Hippocampal formation (tissue), 2 donors: ENCODE data around the gene FHIT.

ENCODE experiments used
- DNase-seq, 2 donors: peaks; one replicate each; lab custom pipeline; 2025; lab: John Stamatoyannopoulos, UW

The FHIT gene

DNA sequence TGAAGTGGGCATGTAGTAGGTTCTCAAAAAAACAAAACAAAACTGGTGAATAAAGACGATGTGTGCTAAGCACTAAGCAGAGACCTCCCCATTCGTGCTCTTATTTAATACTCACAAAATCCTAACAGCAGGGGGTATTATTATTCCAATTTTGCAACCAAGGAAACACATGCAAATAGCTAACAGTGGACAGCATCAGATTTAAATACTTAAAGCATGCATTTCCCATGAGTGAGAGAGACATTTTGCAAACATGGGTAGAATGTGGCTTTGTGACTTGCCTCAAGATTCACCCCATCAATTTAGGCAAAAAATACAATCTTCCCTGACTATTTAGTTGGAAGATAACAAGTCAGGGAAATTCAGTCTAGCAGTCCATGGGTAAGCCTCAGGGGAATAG is 1255.2 kb downstream of the FHIT start:
- no peak for DNase-seq

DNA sequence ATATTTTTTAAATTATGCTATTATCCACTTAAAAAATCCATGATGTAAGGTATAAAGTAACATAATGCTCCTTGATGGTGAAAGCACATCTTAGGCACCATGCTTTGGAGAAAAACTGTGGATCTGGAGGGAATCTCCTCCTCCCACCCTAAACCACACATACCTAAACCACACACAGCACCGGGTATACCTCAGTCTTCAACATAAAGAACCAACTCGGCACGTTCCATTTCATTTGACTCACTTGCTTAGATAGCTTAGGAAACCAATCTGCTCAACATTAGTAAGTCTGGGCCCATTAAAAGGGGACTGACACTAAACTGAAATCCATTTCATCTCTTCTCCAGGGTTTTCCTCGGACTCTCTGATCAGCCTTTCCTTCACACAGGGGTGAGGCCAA is 1255.7 kb downstream of the FHIT start:
- DNase-seq = no peak

DNA sequence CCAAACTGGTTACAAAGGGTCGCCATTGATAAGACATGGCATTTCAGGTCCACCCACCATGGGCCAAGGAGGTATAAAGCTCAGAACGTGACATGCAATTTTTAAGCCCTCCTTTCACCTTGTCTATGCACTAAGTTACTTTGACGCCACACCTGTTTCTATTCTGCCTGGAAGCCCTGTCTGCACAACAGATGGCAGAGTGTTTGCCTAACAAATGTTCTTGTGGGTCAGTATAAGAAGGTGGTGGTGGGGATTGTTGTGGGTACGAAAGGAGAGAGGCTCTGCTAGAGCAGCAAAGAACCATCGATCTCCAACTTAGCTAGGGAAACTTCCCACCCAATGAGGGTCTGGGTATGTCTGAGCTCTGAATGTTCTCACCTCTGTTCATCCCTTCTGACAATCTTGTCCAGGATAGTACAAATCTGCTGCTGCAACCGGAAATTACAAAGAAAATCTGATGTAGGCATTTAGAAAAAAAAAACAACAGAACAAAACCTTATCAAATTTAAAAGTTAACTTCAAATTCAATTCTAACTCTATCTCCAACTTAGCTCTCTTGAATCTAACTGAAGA is 1256.4 kb downstream of the FHIT start:
- DNase-seq = no peak

DNA sequence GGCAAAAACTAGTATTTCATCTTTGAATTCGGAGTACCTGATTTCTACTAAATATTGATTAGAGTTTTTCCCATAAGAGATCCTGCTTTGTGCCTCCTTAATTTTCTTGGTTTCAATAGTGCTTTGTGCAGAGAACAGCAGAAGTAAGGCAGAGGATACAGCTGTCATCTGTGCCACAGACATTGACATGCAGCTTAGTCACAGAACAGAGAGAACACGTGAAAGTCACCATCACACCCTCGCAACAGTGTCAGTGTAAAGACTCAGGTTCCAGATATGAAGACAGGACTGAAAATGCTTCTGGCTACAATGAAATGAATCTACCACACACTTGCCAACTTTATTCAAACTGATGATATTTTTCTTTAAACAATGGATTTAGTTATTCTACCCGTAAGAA is 1258.7 kb downstream of the FHIT start:
- DNase-seq = no peak

DNA sequence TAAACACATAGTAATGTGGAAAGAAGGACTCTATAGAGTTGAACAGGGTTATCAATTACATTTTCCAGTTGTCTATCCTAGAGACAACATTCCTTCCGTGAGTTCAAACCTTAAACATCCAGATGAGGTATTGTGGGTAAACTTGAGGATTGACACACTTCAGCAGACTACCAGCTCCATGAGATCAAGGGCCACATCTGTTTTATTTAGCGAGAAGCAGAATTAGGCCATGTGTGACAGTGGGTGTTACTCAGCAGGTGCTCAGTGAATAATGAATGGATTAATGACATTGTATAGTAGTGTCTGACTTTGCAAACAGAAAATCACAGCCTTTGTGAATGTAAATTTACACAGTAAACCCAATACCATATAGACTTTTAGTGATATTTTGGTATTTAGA is 1260.3 kb downstream of the FHIT start:
- DNase-seq = no peak

DNA sequence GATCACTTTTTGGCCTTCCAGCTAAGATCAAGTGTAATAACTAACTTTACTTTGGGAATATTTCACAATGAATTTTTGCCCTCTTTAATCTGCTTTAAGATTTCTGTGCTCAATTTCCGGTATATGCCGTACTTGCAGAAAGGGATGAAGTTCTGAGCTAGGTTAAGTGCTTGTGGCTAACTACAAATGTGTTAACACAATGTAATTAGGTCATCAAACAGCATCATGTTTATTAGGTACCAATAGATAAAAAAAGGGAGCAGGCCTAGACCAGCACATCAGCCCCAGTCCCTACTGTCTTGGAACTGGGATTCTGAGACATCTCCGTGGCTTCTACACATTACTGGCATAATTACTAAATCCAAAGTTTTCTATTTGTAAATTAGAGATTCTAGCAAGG is 1268.7 kb downstream of the FHIT start:
- DNase-seq = no peak

DNA sequence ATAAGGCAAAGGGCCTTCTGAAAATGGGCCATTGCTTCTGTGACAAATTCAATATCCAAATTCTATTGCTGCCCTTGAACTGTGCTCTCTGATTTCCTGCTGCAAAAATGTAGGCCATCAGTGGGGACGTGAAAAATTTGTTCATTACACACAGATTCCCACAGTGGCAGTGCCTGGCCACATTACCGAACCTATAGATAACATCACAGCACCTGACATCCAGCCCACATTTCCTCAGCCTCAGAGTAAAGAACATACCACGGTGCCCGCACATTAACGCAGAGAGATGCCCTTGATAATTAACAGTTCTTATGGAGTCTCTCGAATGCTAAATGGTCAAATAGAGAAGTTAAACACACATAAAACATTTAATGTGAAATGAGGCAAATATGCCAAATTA is 1269.9 kb downstream of the FHIT start:
- DNase-seq = no peak

DNA sequence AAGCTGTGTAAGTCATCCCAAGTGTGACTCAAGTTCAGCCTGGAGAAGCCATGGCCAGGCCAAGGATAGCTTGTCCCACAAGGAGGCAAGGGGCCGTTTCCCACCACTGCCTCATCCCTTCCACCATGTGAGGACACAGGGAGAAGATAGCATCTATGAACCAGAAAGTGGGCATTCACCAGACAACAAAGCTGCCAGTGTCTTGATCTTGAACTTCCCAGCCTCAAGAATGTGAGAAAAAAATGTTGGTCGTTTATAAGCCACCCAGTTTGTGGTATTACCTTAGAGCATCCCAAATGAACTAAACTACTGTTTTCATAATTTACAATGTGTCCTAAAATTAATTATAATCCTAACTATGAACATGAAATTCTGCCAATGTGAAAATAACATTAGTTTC is 1270.7 kb downstream of the FHIT start:
- DNase-seq = no peak

DNA sequence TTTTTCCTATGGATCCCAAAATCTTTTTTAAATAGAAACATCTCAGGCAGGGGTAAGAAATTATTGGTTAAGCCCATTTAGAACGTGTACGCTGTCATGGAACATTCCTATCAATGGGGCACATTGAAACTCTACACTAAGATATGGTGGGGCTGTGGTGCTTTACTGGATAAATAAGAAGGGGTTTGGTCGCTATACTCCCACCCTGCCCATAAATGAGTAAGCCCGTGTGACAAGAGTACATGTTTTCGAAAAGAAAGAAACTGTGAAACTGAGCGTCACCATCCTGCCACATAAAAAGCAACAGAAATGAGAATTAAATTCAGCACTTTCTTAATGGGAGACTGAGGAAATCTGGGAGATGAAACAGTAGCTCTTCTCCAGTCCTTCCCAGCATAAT is 1271.7 kb downstream of the FHIT start:
- DNase-seq = no peak

DNA sequence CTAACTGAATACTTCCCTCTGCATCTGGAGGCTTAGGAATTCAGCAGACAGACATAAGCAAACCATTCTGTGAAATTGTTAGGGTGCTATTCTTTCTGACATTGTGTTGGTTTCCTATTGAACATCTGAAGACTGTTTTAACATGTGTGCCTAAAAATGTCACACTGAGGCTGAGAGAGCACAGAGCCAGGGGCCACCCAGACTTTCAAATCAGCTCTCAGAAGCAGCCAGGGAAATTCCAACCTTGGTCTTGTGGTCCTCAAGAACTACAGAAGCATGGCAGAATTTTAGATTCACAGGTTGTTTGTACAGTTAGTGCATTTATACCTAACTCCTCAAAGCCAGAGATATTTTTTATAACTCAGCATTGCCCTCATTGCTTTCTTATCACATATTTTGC is 1272.3 kb downstream of the FHIT start:
- DNase-seq = no peak

DNA sequence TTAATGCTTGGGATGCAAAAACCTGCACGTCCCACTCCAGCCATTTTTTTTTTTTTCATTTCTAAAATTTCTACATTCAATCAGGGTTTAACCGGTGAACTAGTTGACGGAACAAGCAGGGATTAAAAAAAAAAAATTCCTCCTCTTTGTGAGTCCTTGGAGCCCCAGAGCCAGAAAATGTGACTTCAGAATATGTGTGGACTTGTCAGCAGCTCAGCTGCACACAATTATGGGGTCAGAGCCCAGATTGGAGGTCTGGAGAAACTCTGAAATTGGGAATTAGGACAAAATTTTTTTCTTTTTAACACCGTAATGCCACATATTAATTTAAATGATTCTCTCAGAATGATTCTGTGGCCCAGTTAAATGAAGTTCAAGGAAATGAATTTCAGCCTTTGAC is 1280.5 kb downstream of the FHIT start:
- DNase-seq = no peak

DNA sequence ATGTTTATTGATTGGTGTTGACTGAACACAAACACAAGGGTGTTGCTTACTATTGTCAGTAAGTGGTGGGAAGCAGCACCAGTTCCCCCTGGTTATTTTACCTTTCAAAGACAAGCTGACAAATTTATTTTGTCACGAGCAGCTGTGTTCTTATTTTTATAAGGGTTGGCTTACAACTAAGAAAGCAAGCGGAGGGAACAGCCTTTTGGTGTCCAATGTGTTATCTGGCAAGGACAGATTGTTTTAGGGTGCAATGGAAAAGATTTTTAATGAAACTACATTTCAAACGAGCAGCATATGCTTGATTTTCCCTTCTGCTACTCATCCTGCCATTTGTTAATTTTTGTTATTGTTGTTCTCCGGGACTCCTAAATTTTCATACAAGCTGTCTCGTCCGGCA is 1280.9 kb downstream of the FHIT start:
- DNase-seq = no peak

DNA sequence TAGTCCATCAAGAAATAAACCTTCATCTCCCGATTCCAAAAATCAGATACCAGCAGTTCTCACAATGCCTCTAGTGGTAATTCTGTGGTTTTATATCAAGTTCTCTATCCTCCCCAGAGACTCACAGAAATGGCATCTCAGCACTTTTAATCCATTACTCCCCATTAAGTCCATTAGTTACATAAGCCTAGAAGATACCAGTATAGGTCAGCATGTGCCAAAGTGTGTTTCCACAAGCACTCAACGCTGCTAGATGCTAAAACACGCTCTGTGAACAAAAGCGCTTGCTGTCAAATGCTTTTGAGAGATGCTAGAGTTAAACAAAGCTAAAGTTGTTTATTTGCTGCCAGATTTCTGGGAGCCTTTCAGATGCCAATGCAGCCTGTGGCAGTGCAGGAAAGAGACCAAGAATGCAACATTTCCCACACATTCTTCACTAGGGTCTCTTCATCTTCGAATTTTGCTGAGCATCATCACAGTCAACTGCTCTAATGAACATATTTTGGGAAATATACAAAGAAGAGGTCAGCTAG is 1282.7 kb downstream of the FHIT start:
- DNase-seq = no peak

DNA sequence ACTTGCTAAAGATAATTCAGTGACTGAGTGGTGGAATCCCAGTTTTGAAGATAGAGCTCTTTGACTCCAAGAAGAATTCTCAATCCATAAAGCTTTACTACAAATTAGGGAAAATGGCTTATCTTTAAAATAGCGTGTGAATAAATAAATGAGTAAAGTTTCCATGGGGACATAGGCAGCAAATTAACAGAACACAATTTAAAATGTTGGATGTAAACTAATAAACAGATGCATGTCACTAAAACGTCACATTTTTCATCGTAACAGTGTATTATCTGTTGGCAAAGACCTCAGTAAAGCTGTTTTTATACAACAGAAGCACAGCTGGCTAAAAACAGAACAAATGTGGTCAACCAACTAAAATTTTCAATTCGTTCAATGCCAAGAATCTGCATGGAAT is 1287.6 kb downstream of the FHIT start:
- DNase-seq = no peak

DNA sequence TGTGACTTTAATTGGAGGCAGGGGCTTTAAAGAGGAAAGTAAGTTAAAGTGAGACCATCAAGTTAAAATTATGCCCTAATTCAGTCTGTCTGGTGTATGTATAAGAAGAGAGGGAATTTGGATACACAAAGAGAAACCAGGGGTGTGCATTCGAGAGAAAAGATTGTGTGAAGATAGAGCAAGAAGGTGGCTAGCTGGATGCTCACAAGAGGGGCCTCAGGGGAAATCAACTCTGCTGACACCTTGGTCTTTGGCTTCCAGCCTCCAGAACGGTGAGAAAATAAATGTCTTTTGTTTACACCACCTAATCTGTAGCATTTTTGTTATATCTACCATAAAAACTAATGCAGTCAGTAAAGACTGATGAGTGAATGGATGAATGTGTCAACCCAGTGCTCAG is 1294.1 kb downstream of the FHIT start:
- no peak for DNase-seq

DNA sequence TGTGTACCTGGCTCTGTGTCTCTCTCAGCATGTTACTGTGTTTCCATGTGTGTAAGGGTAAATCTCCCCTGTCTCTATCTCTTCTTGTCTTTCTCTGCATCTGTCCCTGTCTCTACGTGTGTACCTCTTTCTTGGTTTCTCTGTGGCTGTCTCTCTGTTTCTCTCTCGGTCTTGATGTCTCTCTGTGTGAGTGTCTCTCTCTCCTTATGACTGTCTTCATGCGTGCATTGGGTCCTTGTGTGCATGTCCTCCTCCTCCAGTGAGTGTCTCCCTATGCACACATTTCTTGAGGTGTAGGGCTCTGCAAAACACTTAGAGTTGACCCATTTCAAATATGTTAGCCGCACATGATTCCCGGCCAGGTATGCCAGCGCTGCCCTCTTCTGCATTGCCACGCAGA is 1298.1 kb downstream of the FHIT start:
- DNase-seq = no peak

DNA sequence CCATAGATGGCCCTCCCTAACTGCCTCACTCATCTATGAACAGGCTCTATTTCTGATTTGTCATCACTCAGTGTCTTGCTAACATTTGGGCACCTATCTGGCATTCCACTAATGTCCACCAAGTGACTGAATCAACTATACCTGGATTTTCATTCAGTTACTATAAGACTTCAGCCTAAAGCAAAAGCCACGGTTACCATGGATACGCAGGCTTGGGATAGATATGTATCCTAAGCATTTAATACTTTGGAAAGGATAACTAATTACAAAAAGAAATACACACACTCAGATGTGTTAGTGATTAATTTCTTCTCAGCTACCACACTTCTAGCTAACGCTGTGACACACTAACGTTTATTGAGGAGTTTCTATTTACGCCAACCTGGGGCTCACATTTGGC is 1301.9 kb downstream of the FHIT start:
- DNase-seq = no peak

DNA sequence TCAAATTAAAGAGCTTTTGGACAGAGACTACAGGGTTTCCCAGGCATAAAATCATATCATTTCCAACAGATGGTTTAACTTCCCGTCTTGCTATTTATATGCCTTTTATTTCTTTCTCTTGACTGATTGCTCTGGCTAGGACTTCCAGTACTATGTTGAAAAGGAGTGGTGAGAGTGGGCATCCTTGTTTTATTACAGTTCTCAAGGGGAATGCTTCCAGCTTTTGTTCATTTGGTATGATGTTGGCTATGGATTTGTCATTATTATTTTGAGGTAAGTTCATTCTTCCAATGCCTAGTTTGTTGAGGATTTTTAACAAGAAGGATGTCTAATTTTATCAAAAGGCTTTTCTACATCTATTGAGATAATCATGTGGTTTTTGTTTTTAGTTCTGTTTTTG is 1304.9 kb downstream of the FHIT start:
- DNase-seq = no peak

DNA sequence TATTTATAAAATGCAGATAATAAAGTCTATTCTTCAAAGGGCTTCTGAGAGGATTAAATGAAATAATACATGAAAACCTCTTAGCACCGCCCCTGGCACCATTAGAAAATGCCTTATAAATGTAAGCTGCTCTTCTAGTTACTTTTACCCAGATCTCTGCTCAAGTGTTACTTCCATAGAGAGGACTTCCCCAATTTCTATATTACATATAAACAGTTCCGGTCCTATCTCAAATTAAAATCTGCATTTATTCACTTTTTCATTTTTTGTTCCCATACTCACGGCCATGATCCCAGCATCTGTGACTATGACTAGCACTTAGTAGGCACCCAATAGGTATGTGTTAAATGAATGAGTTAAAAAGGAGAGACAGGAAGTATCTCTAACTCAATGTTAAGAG is 1310.5 kb downstream of the FHIT start:
- DNase-seq = no peak

DNA sequence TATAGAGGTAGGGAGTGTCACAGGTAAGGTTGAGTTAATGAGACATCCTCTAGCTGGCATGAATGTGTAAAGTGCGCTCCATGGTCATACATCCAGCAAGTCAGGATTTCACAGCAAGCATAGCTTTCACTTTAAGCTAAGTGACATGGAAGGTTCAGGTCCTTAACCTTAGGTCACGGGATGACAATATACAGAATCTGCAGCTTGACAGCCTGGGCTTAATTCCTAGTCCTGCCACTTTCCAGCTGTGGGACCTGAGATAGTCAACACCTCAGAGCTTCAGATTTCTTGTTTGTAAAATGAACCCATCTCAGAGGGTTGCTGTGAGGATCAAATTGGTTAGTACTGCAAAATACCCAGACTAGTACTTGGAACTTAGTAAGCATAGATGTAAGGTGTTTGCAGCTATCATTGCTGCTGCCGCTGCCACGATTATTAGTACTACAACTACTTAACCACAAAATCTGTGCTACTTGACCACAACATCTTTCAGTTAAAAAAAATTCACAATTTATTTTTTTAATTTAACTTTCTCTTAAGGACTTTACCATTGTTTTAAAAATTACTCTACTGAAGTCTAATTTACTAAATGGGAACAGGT is 1311.3 kb downstream of the FHIT start:
- no peak for DNase-seq

DNA sequence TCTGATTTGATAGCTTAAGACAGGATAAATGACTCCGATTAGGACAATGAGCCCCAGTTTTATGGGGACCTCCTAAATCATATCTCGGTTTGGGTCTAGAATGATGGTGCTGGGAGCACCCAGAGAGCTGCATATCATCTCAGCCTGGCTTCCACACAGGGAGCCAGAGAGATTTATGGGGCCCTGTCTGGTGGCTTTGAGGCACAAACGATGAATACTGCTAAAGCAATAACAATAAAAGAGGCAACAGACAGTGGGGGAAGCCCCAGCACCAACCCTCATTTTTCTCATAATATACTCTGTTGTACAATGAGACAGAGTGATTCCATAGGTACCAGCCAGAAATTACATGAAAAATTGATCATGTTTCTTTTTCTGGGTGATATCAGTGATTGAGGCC is 1312.4 kb downstream of the FHIT start:
- DNase-seq = no peak

DNA sequence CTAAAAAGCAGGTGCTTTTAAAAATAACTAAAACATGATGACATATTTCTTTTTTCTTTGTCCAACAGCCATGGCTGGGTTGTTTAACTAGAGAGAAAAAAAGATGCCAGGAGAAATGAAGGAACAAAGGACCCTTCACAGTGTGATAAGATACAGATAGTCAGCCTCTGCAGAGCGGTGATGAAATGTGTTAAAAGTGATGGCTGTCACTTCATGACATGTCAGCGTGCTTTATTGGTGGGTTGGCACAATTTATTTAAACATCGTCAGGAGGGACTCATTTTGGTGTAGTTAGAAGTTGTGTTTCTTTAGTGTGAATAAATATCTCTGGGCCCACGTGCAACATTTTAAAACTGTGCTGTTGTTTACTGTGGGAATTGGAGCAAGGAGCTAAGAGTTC is 1314.1 kb downstream of the FHIT start:
- DNase-seq = no peak

DNA sequence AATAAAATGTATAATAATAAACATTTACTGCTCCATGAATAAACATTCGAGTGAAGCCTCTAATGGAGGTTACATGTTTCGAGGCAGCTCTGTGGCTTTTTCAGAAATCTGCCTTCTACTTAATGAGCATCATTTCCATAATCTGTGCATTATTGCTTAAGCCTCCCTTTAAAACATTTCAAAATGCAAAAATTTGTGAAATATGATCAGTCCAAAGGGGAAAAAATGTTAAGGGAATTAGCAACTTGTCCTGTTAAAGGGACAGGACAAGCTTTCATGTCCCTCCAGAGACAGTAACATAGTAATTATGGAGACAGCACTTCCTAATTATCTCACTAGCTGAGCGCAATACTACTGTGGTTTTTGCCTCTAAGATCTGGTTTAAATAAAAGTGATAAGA is 1314.8 kb downstream of the FHIT start:
- no peak for DNase-seq

DNA sequence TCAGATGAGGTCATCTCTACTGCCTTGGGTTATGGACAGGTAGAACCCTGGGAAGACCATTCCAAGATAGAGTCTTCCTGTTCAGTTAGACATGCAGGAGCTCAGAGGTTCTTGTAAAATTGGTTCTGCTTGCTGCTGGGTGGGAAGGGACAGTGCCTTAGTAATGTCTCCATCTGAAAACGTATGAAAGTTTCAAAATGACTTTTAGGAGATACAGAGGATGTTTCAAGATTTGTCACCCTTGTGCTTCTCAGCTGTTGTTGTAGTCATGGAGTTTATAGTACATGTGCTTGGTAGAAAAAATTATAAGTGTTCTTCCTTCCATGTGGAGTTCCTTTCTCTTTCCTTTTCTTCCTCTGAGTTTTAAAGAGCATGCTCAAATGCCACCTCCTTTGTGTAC is 1316.2 kb downstream of the FHIT start:
- DNase-seq = no peak
